Central memory CD8-positive, alpha-beta T cell (primary cell): ENCODE measurements around the gene S1PR3.

Experiments
- ATAC-seq: fragments of 150-1000 bp; cut with Tn5 transposase; replicated peaks from 2 replicates; pipeline ENCODE4 v1.10.0; 2022; ENCODE audit warnings: mild to moderate bottlenecking, moderate FRiP score, moderate number of reproducible peaks; ENCODE audit not compliant: poor library complexity, severe bottlenecking; ENCODE audit errors: extremely low read depth
- DNase-seq, 2 donors: peaks; one replicate each; pipeline ENCODE4 v3.0.0; 2021; ENCODE audit warnings: low spot score in 2 of 2
- H3K27ac Mint-ChIP-seq: one replicate; pipeline ENCODE4 v1.8.0; 2022; ENCODE audit warnings: low read depth, mild to moderate bottlenecking, moderate library complexity, mixed read lengths
- H3K27me3 Mint-ChIP-seq: one replicate; pipeline ENCODE4 v1.8.0; 2022; ENCODE audit warnings: mixed read lengths
- H3K36me3 Mint-ChIP-seq: one replicate; pipeline ENCODE4 v1.8.0; 2022; ENCODE audit warnings: mild to moderate bottlenecking, moderate library complexity, mixed read lengths; ENCODE audit not compliant: insufficient read depth
- H3K4me1 Mint-ChIP-seq: one replicate; pipeline ENCODE4 v1.8.0; 2022; ENCODE audit warnings: mixed read lengths
- H3K4me3 Mint-ChIP-seq: one replicate; pipeline ENCODE4 v1.8.0; 2022; ENCODE audit warnings: mild to moderate bottlenecking, moderate library complexity, mixed read lengths
- H3K9me3 Mint-ChIP-seq: one replicate; pipeline ENCODE4 v1.8.0; 2022; ENCODE audit warnings: mixed read lengths

The S1PR3 gene

GRCh38 chr9:88987661-88988060 is 3.6 kb upstream of the S1PR3 start:
- DNase-seq (no peak), ATAC-seq (no peak)
- H3K4me1 Mint-ChIP-seq: peaks cover 15% of the 10 kb centered on the region
- no peak overlapping the region for H3K27ac Mint-ChIP-seq
- H3K9me3 Mint-ChIP-seq: no peaks in the 10 kb centered on the region
- H3K4me3 Mint-ChIP-seq: no peak overlapping the region
- no peaks in the 10 kb centered on the region for H3K36me3 Mint-ChIP-seq
- H3K27me3 Mint-ChIP-seq: peaks cover 53% of the 10 kb centered on the region

- DNase-seq: no peak
- Mint-ChIP-seq H3K27ac (no peak overlapping the region), H3K4me3 (peak overlapping the region; percentile 10), H3K36me3 (no peaks in the 10 kb centered on the region), H3K9me3 (no peaks in the 10 kb centered on the region), H3K4me1 (peaks cover 15% of the 10 kb centered on the region), H3K27me3 (peaks cover 65% of the 10 kb centered on the region)
- peak; percentile 65 for ATAC-seq
Observed at GRCh38 chr9:88988796-88989641, 2.2 kb upstream of the S1PR3 start.

- Mint-ChIP-seq H3K27ac (no peak overlapping the region), H3K27me3 (peaks cover 66% of the 10 kb centered on the region), H3K4me3 (no peak overlapping the region), H3K9me3 (no peaks in the 10 kb centered on the region), H3K36me3 (no peaks in the 10 kb centered on the region), H3K4me1 (peaks cover 15% of the 10 kb centered on the region)
- DNase-seq (no peak), ATAC-seq (no peak)
Observed at GRCh38 chr9:88990041-88990728, 1.1 kb upstream of the S1PR3 start.

DNA sequence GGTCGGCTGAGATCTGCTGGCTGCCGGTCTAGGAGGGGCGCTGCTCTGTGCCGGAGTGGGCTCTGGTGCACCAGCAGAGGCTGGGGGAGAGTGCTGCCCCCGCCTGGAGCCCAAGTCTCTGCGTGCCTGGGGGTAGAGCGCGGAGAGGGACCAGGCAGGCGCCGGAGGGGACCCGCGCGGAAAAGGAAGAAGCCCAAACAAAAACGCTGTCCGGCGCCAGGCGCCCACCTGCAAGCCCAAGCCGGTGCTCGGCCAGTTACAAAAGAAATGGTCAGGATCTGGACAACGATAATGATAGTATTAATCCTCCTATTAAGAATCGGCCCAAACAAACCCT is 571 bp upstream of the S1PR3 start:
- DNase-seq (no peak), ATAC-seq (no peak)
- H3K4me3 Mint-ChIP-seq: no peak overlapping the region
- H3K36me3 Mint-ChIP-seq: no peaks in the 10 kb centered on the region
- H3K27ac Mint-ChIP-seq: no peak overlapping the region
- H3K4me1 Mint-ChIP-seq: peaks cover 15% of the 10 kb centered on the region
- H3K9me3 Mint-ChIP-seq: no peaks in the 10 kb centered on the region
- peaks cover 61% of the 10 kb centered on the region for H3K27me3 Mint-ChIP-seq

DNA sequence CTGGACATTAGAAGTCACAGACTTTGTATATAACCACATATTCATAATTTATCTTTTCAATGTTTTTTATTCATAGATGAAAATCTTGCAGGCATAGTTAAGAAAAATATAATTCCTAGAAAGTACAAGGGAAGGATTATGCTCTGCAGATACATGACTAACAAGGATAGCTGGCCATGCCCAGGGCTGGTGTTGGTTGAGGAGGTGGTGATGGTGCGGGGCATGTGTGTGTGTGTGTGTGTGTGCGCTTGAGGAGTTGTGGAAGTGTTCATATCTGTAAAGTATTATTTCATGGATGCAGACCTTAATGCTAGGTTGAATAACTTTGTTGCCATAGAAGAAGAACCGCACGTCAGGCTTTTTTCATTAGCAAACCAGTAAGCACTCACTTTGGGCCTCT is 1.3 kb downstream of the S1PR3 start:
- Mint-ChIP-seq H3K27ac (no peak overlapping the region), H3K4me3 (no peak overlapping the region), H3K9me3 (no peaks in the 10 kb centered on the region), H3K4me1 (peaks cover 15% of the 10 kb centered on the region), H3K36me3 (no peaks in the 10 kb centered on the region), H3K27me3 (peaks cover 53% of the 10 kb centered on the region)
- DNase-seq (no peak), ATAC-seq (no peak)

DNA sequence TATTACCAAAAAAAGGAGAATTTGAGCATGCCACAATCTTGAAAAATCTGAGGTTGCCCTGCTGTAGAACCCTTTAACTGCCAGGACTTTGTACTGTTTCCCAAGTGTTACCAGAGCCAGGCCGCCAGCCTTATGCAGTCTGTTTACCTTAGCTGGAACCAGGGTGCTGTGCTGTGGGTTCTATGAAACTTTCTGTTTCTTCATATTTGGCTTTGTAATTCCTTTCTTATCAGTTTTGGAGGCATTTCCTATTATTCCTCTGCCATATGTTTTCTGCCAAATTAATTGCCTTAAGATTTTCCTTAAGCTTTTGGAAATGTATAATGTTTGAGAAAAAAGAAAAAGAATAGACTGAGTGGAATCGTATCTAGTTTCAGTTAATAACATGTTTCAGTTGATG is 2.1 kb downstream of the S1PR3 start:
- no peaks in the 10 kb centered on the region for H3K9me3 Mint-ChIP-seq
- H3K4me1 Mint-ChIP-seq: peaks cover 15% of the 10 kb centered on the region
- ATAC-seq: no peak
- H3K27ac Mint-ChIP-seq: no peak overlapping the region
- no peak for DNase-seq
- no peak overlapping the region for H3K4me3 Mint-ChIP-seq
- peaks cover 53% of the 10 kb centered on the region for H3K27me3 Mint-ChIP-seq
- no peaks in the 10 kb centered on the region for H3K36me3 Mint-ChIP-seq

- H3K27ac Mint-ChIP-seq: no peak overlapping the region
- no peak for DNase-seq
- H3K4me3 Mint-ChIP-seq: no peak overlapping the region
- ATAC-seq: no peak
- H3K27me3 Mint-ChIP-seq: peaks cover 50% of the 10 kb centered on the region
- no peaks in the 10 kb centered on the region for H3K9me3 Mint-ChIP-seq
- peaks cover 15% of the 10 kb centered on the region for H3K4me1 Mint-ChIP-seq
- H3K36me3 Mint-ChIP-seq: no peaks in the 10 kb centered on the region
Observed at GRCh38 chr9:88993871-88994460, 2.7 kb downstream of the S1PR3 start.

- H3K9me3 Mint-ChIP-seq: no peaks in the 10 kb centered on the region
Observed at GRCh38 chr9:88994469-88995199, 3.4 kb downstream of the S1PR3 start.

DNA sequence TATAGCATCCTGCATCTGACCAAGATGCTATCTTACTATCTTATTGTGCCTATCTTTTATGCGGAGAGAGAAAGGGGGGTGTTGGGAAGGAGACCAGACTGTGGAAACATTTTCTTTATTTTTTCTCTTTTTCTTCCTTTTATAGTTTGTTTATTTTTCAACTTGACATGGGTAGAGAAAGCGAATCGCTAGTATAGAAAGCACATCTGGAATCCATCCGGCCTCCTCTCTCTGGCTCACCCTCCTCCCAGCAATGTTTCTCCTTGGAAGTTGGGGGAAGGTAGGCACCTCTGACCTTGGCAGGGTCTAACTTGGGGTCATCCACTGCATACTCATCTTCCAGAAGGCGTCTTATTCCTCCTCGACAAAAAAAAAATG is 3.9 kb downstream of the S1PR3 start:
- ATAC-seq: no peak
- H3K4me1 Mint-ChIP-seq: peaks cover 5% of the 10 kb centered on the region
- no peak overlapping the region for H3K27ac Mint-ChIP-seq
- H3K36me3 Mint-ChIP-seq: no peaks in the 10 kb centered on the region
- no peak overlapping the region for H3K4me3 Mint-ChIP-seq
- no peak for DNase-seq
- peaks cover 38% of the 10 kb centered on the region for H3K27me3 Mint-ChIP-seq
- no peaks in the 10 kb centered on the region for H3K9me3 Mint-ChIP-seq

More at GRCh38 chr9:88994469-88995199, 3.4 kb downstream of the S1PR3 start:
- H3K27me3 Mint-ChIP-seq: peaks cover 44% of the 10 kb centered on the region
- H3K36me3 Mint-ChIP-seq: no peaks in the 10 kb centered on the region
- DNase-seq (no peak), ATAC-seq (no peak)
- no peak overlapping the region for H3K4me3 Mint-ChIP-seq
- peaks cover 8% of the 10 kb centered on the region for H3K4me1 Mint-ChIP-seq
- H3K27ac Mint-ChIP-seq: no peak overlapping the region

DNA sequence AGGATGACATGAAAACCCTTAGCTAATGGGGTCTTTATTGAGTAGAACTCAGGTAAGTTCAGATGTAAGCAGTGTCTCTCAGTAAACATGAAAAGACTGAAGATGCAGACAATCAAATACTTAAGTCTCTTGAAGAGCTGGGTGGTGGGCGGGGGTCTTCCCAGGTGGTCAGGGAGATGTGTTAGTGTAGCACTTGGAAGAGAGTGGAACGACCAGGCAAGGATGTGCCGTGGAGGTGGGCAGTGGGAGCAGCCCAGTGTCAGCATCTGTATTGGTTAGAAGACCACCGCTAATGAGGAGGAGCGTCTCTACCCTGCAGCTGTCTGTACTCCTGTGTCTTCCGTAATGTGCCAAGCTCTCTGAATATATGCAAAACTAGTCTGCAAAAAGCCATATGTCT is 4.4 kb downstream of the S1PR3 start:
- H3K27me3 Mint-ChIP-seq: peaks cover 34% of the 10 kb centered on the region

DNA sequence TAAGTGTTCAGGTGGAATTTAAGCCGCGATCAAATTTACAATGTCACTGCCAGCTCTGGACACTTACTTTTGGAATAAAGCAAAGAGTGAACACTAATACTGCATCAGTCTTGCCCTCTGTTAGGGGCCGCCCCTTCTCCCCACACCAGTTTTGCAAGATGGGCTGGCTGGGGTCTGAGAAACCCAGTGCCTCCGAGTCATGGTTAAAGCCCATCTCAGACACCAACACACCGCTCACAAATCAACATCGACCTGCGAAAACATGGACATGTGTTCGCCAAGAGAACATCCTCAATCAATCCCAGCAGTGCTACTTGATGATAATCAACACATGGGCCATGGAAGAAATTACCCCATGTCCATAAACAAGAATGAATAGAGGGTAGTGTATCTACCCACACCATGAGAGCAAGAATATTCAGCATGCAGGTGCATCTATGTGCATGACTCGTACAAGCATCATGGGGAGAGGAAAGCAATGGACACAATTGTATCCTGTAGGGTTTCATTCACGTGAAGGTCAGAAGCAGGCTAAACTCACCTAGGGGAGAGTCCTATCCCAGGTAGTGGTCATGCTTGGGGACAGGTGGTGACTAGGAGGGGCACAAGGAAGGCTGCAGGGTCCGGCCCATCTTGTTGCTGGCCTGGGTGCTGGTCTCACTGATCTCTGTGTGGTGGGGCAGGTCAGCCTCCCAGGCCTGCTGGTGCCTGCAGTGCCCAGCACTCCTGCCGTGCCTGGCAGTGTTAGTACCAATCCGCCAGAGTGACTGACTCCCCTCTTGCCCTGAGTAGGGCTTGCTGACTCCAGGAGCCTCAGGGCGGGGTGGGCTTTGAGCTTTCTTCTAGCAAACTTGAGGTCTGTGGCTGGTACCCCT is 5.0 kb downstream of the S1PR3 start:
- Mint-ChIP-seq H3K27ac (no peak overlapping the region), H3K9me3 (no peaks in the 10 kb centered on the region), H3K27me3 (peaks cover 31% of the 10 kb centered on the region), H3K4me1 (peaks cover 4% of the 10 kb centered on the region), H3K36me3 (no peaks in the 10 kb centered on the region), H3K4me3 (no peak overlapping the region)
- no peak for ATAC-seq
- DNase-seq: no peak

More for the DNA sequence above, 4.4 kb downstream of the S1PR3 start:
- ATAC-seq (no peak), DNase-seq (no peak)
- Mint-ChIP-seq H3K4me3 (no peak overlapping the region), H3K36me3 (no peaks in the 10 kb centered on the region), H3K9me3 (no peaks in the 10 kb centered on the region), H3K27ac (no peak overlapping the region), H3K4me1 (peaks cover under 1% of the 10 kb centered on the region)

GRCh38 chr9:88996921-88997235 is 5.6 kb downstream of the S1PR3 start:
- peaks cover 4% of the 10 kb centered on the region for H3K4me1 Mint-ChIP-seq
- no peak overlapping the region for H3K4me3 Mint-ChIP-seq
- H3K27me3 Mint-ChIP-seq: peaks cover 31% of the 10 kb centered on the region
- no peak for DNase-seq
- H3K36me3 Mint-ChIP-seq: no peaks in the 10 kb centered on the region
- H3K27ac Mint-ChIP-seq: no peak overlapping the region
- no peaks in the 10 kb centered on the region for H3K9me3 Mint-ChIP-seq
- ATAC-seq: no peak
